Measurements from ENCODE around the gene PISD.

DNA sequence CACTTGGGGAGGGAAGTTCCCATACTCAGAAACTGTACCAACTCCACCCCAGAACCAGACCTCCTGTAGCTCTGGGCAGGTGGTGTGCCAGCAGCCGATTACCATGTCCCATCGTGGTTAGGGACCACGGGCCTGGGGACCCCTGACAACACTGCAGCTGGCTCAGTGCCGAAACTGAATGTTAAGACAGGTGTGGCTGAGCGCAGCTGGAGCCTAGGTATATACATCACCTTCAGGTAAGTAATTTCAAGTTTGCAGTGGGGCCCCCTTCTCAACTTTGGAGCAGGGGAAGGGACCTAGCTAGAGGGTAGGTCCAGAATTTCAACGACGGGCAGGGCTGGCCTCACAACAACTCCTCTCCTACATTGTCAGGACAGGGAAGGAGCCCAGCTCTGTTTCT lies 20.7 kb upstream of the PISD start:
- TF ChIP-seq, protein P1, sequence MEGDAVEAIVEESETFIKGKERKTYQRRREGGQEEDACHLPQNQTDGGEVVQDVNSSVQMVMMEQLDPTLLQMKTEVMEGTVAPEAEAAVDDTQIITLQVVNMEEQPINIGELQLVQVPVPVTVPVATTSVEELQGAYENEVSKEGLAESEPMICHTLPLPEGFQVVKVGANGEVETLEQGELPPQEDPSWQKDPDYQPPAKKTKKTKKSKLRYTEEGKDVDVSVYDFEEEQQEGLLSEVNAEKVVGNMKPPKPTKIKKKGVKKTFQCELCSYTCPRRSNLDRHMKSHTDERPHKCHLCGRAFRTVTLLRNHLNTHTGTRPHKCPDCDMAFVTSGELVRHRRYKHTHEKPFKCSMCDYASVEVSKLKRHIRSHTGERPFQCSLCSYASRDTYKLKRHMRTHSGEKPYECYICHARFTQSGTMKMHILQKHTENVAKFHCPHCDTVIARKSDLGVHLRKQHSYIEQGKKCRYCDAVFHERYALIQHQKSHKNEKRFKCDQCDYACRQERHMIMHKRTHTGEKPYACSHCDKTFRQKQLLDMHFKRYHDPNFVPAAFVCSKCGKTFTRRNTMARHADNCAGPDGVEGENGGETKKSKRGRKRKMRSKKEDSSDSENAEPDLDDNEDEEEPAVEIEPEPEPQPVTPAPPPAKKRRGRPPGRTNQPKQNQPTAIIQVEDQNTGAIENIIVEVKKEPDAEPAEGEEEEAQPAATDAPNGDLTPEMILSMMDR (IDR thresholded peaks at IDR 0.05; ENCODE audit: low read depth, low read length): no peak
- TF ChIP-seq MYC (IDR thresholded peaks at IDR 0.05; ENCODE audit: low read depth, low read length): no peak
- TF ChIP-seq POLR2A (IDR thresholded peaks at IDR 0.05; ENCODE audit: extremely low read depth, insufficient read length): no peak

All from NB4 (cell line).